ENCODE measurements around the gene PCDHGA1. TPM values are rescaled to one million over a fixed set of nuclear protein-coding genes. Genes with fewer than 3 reads are reported as not detected.

PCDHGA1 gene
- total RNA-seq, 1 donor from 2014 or later: 0.13 TPM

DNA sequence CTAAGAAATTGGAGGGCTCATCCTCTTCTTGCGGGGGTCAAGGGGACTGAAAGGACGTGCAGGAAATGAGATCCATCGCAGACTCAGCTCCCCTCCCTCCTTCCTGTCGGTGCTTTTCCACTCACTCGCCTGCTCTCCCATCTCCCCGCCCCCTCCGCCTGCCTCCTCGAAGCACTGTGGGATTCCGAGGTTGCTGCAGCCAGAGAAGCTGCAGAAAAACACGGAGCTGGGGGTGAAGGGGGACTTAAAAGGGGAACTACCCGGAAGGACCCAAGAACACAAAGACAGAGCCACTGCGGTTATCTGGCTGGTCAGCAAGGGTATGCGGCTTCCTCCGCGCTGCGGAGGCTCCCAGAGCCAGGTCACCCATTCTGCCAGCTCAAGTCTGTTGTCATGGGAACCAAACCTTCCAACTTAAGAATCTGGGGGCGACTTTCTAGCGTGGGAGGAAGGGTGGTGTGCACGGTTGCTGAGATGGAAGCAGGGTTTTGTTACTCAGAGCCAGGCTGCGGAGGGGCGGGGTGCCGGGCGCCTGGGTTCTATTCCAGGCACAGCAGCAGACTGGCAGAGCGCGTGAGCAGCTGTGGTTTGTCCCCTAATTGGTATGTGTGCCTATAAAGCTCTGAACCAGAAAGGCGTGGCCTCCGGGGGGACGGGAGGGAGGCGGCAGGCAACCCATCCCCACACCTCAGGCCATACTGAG lies 183.5 kb downstream of the PCDHGA1 start:
- DNase-seq (ENCODE audit: extremely low spot score, unreplicated experiment): no peak

DNA sequence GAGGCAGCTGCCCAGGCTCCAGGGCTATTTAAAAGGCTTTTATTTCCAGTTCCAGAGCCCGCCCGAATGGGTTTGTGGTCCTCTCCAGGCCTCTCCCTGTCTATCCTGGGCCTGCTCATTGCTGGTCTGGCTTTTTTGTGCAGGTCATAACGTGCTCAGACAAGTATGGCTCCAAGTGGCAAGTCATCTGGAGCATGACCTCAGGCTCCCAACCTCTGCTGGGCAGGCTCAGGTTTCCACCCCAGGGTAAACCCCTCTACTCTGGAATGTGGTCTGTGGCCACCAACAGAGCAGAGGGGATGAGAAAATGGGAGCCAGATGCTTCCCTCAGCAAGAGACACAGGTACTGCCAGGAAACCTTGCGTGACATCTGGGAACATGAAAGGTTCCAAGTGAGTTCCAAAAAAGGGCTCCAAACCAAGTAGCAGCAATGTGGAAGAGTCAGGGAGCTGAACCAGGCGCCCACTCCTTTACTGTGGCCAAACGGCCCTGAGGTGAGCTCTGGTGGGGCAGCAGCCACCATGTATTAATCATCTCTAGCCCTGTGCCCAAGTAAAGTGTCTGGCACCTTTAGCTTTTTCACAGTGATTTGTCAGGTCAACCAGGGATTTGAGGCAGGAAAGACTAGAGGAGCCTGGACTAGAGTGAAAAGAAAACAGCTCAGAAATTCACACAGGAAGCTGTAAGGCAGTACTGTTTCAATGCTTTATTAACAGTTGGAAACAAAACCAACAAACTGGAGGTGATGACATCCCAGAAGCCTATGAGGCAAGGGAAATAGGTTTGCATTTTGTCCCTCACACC lies 184.2 kb downstream of the PCDHGA1 start:
- DNase-seq (ENCODE audit: extremely low spot score, unreplicated experiment): no peak
- Mint-ChIP-seq H3K27me3 (ENCODE audit: unreplicated experiment) (no peaks in the 10 kb centered on the region), H3K36me3 (ENCODE audit: unreplicated experiment) (peaks cover 18% of the 10 kb centered on the region), H3K4me1 (ENCODE audit: unreplicated experiment) (peaks cover 86% of the 10 kb centered on the region), H3K9me3 (ENCODE audit: unreplicated experiment) (no peaks in the 10 kb centered on the region), H3K27ac (ENCODE audit: unreplicated experiment) (peak overlapping the region; percentile 96), H3K4me3 (ENCODE audit: unreplicated experiment) (peak overlapping the region; percentile 73)
- TF ChIP-seq, protein P1, sequence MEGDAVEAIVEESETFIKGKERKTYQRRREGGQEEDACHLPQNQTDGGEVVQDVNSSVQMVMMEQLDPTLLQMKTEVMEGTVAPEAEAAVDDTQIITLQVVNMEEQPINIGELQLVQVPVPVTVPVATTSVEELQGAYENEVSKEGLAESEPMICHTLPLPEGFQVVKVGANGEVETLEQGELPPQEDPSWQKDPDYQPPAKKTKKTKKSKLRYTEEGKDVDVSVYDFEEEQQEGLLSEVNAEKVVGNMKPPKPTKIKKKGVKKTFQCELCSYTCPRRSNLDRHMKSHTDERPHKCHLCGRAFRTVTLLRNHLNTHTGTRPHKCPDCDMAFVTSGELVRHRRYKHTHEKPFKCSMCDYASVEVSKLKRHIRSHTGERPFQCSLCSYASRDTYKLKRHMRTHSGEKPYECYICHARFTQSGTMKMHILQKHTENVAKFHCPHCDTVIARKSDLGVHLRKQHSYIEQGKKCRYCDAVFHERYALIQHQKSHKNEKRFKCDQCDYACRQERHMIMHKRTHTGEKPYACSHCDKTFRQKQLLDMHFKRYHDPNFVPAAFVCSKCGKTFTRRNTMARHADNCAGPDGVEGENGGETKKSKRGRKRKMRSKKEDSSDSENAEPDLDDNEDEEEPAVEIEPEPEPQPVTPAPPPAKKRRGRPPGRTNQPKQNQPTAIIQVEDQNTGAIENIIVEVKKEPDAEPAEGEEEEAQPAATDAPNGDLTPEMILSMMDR (IDR thresholded peaks at IDR 0.05): no peak

More for the DNA sequence above, 183.5 kb downstream of the PCDHGA1 start:
- H3K4me3 Mint-ChIP-seq (ENCODE audit: unreplicated experiment): peak overlapping the region; percentile 73
- peak overlapping the region; percentile 96 for H3K27ac Mint-ChIP-seq (ENCODE audit: unreplicated experiment)
- no peaks in the 10 kb centered on the region for H3K27me3 Mint-ChIP-seq (ENCODE audit: unreplicated experiment)
- no peaks in the 10 kb centered on the region for H3K9me3 Mint-ChIP-seq (ENCODE audit: unreplicated experiment)
- peaks cover 86% of the 10 kb centered on the region for H3K4me1 Mint-ChIP-seq (ENCODE audit: unreplicated experiment)
- peaks cover 11% of the 10 kb centered on the region for H3K36me3 Mint-ChIP-seq (ENCODE audit: unreplicated experiment)
- TF ChIP-seq, protein P1 (IDR thresholded peaks at IDR 0.05): no peak

DNA sequence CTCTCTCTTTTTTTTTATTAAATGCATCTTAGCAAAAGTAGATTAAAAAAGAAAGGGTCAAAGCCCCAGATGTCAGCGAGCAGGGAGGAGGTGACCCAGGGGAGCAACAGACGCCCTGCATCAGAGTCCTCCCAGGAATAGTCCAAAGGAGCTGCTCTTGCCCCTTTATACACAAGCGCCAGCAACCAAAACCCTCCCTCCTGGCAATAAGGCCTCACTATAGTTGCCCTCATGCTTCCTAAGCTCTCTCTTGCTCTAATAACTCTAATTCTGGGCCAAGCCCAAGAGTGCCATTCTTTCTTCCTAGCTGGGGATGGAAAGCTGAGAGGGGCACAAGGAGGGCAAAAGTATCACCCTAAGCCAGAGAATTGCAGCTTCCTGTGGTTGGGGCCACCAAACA lies 184.8 kb downstream of the PCDHGA1 start:
- TF ChIP-seq, protein P1 (IDR thresholded peaks at IDR 0.05): no peak
- Mint-ChIP-seq H3K4me1 (ENCODE audit: unreplicated experiment) (peaks cover 86% of the 10 kb centered on the region), H3K4me3 (ENCODE audit: unreplicated experiment) (no peak overlapping the region), H3K27ac (ENCODE audit: unreplicated experiment) (peak overlapping the region; percentile 96), H3K9me3 (ENCODE audit: unreplicated experiment) (no peaks in the 10 kb centered on the region), H3K36me3 (ENCODE audit: unreplicated experiment) (peaks cover 18% of the 10 kb centered on the region), H3K27me3 (ENCODE audit: unreplicated experiment) (no peaks in the 10 kb centered on the region)
- no peak for DNase-seq (ENCODE audit: extremely low spot score, unreplicated experiment)

DNA sequence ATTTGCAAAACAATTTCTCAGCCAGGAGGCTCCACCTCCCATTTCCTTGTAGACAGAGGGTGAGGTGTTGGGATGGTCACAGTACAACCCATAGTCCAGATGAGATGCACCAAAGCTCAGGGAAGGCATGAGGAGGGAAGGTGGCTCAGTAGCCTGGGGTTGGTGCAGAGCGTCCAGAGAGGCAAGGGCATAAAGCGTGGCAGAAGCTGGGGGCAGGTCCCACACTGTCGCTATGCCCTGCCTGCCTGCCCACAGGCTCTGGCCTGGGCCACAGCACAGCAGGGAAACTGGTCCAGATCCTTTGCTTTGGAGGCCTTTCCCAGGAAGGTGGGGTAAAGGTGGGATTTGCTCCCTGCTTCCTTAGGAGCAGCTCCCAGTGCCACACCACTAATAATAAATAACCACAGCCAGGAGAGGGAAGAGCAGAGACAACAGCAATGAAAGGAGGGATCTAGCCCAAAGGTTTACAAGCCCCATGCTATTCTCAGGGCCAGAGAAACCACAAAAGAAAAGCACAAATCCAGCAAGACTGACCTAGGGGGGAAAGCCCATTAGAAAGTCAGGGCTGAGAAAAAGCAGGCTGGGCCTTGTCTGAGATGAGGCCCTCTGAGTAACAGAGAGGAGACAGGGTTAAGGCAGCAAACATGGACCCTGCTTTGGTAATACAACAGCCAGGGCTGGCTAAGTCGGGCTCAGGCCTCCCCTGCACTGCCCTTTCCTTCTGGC lies 185.8 kb downstream of the PCDHGA1 start:
- no peaks in the 10 kb centered on the region for H3K27me3 Mint-ChIP-seq (ENCODE audit: unreplicated experiment)
- no peaks in the 10 kb centered on the region for H3K9me3 Mint-ChIP-seq (ENCODE audit: unreplicated experiment)
- H3K27ac Mint-ChIP-seq (ENCODE audit: unreplicated experiment): peak overlapping the region; percentile 96
- H3K4me3 Mint-ChIP-seq (ENCODE audit: unreplicated experiment): no peak overlapping the region
- H3K4me1 Mint-ChIP-seq (ENCODE audit: unreplicated experiment): peaks cover 91% of the 10 kb centered on the region
- TF ChIP-seq, protein P1 (IDR thresholded peaks at IDR 0.05): no peak
- peaks cover 18% of the 10 kb centered on the region for H3K36me3 Mint-ChIP-seq (ENCODE audit: unreplicated experiment)
- no peak for DNase-seq (ENCODE audit: extremely low spot score, unreplicated experiment)

Data from osteocyte (in vitro differentiated cells).